Motor neuron (in vitro differentiated cells): ENCODE data around the gene DOCK2. TPM values are rescaled to one million over a fixed set of nuclear protein-coding genes. Genes with fewer than 3 reads are reported as not detected.

Source experiments
- ATAC-seq, 8 experiments: fragments of 200-7000 bp; cut with Tn5 transposase; replicated peaks in 6 of 8; 2 replicates each; pipeline ENCODE4 v1.8.0; 2021; ENCODE audit warnings: mild to moderate bottlenecking in 8 of 8, moderate library complexity in 8 of 8
- H3K27ac ChIP-seq, 2 donors: fragments of 250-450 bp; sonication (Bioruptor Pico); 2 replicates each; pipeline ENCODE4 v1.9.0; 2021; ENCODE audit warnings: antibody characterized with exemption in 2 of 2, mild to moderate bottlenecking in 2 of 2, moderate library complexity in 1 of 2
- H3K4me1 ChIP-seq, 2 donors: fragments of 250-450 bp; sonication (Bioruptor Pico); replicated peaks in 1 of 2; 2 replicates each; pipeline ENCODE4 v1.6.1; 2021; ENCODE audit warnings: antibody characterized with exemption in 2 of 2, mild to moderate bottlenecking in 2 of 2, moderate library complexity in 1 of 2
- H3K4me3 ChIP-seq, 5 donors: fragments of 250-450 bp; sonication (Bioruptor Pico); 2 replicates each; pipeline ENCODE4 v1.9.0; 2021; ENCODE audit warnings: antibody characterized with exemption in 5 of 5, mild to moderate bottlenecking in 5 of 5, moderate library complexity in 4 of 5
- WGBS, 10 experiments: fragments of 450-650 bp; shearing (Covaris generic); methylation state at CpG; one replicate each; pipeline ENCODE4 v1.0.0; 2022; 5-methylcytosine and 5-hydroxymethylcytosine counted together
- in situ Hi-C, 9 experiments: fragments of 400-800 bp; cut with MboI; loops; one replicate each; pipeline ENCODE4 v1.15.0; 2021; ENCODE audit warnings: low sequenced_read_pairs in 9 of 9, low pct_unique_long_range_greater_than_20kb in 2 of 9; ENCODE audit not compliant: unreplicated experiment in 9 of 9
- total RNA-seq, 8 experiments: library from RNA; unstranded; fragments of 300-600 nt; gene quantifications; 2 replicates each; pipeline versions ENCODE4 v1.2.3 to v1.2.4, GENCODE V29; 2022

Gene DOCK2
- total RNA-seq, 8 experiments from 2014 or later = 0.18 to 105 (median 0.89) TPM

DNA sequence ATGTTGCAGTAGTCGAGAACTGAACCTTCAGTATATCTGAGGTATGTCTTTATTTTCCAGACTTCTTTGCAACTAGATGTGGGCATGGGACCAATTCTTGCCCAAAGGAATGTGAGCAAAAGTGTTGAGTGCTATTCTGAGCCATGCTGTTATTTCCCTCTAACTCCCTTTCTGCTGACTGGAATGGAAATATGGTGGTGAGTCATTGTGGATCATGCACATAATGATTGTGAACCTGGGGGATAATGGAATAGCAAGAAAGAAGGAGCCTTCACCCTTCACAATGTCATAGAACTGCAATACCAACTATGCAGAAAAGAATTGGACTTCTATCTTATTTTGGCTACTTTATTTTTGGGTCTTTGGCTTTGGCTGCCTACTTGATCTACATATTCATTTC is 10.3 kb upstream of the DOCK2 start:
- no peak overlapping the region for H3K27ac ChIP-seq
- peak in 4 of 8 experiments; percentile 30 to 95 (median 72) for ATAC-seq
- in situ Hi-C loops = no loop called here
- WGBS, 10 experiments = 20 to 86% (median 78%) methylated on average over 1 of the region's 1 CpG; no CpG with 5 or more reads in 4 of the 10 experiments
- H3K4me1 ChIP-seq = no peaks in the 10 kb centered on the region
- H3K4me3 ChIP-seq = no peak overlapping the region

GRCh38 chr5:169627551-169627950 is 9.5 kb upstream of the DOCK2 start:
- no peak overlapping the region for H3K4me3 ChIP-seq
- no peak for ATAC-seq
- WGBS, 10 experiments = 65 to 90% (median 80%) methylated on average over 1 to 3 of the region's 3 CpGs; no CpG with 5 or more reads in 4 of the 10 experiments
- H3K27ac ChIP-seq = no peak overlapping the region
- in situ Hi-C loops = no loop called here
- H3K4me1 ChIP-seq = no peaks in the 10 kb centered on the region

DNA sequence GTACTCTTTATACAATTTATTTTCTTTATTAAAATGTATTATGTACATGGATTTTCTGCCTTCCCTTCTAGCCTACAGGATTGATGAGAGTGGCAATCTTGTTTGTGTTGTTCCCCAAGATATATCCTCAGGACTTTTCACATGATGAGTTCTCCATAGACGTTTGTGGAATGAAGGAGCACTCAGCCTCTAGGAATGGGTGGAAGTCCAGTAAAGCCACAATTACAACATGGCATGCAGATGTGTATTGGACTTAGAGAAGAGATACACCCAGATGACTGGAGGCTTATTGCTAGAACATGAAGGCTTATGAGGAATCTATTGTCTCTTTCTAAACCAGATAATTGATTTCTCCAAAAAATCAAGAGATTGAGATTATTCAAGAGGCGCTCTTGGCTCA is 8.2 kb upstream of the DOCK2 start:
- H3K4me1 ChIP-seq = no peaks in the 10 kb centered on the region
- ATAC-seq = peak in 2 of 8 experiments; percentile 49 to 68
- in situ Hi-C loops = no loop called here
- H3K27ac ChIP-seq = no peak overlapping the region
- H3K4me3 ChIP-seq = no peak overlapping the region
- 67 to 100% (median 83%) methylated on average over 1 to 2 of the region's 2 CpGs; no CpG with 5 or more reads in 1 of the 10 experiments for WGBS, 10 experiments

- WGBS, 10 experiments = 33 to 100% (median 73%) methylated on average over 1 to 4 of the region's 6 CpGs; no CpG with 5 or more reads in 4 of the 10 experiments
- Histone ChIP-seq H3K27ac (no peak overlapping the region), H3K4me3 (no peak overlapping the region), H3K4me1 (no peaks in the 10 kb centered on the region)
- in situ Hi-C loops = no loop called here
- peak in 2 of 8 experiments; percentile 14 to 80 for ATAC-seq
These were observed 7.1 kb upstream of the DOCK2 start for GRCh38 chr5:169629847-169630548.

- peak in 2 of 8 experiments; percentile 16 to 18 for ATAC-seq
- 40 to 90% (median 74%) methylated on average over 2 to 4 of the region's 4 CpGs; no CpG with 5 or more reads in 4 of the 10 experiments for WGBS, 10 experiments
- in situ Hi-C loops = no loop called here
- Histone ChIP-seq H3K4me1 (no peaks in the 10 kb centered on the region), H3K27ac (no peak overlapping the region), H3K4me3 (no peak overlapping the region)
These were observed 5.7 kb upstream of the DOCK2 start for GRCh38 chr5:169631360-169631759.

GRCh38 chr5:169632946-169633345 is 4.1 kb upstream of the DOCK2 start:
- Histone ChIP-seq H3K4me1 (no peaks in the 10 kb centered on the region), H3K4me3 (no peak overlapping the region), H3K27ac (no peak overlapping the region)
- no peak for ATAC-seq
- in situ Hi-C loops = no loop called here
- 11 to 86% (median 78%) methylated on average over 1 of the region's 1 CpG; no CpG with 5 or more reads in 5 of the 10 experiments for WGBS, 10 experiments

GRCh38 chr5:169634606-169635005 is 2.5 kb upstream of the DOCK2 start:
- in situ Hi-C loops = no loop called here
- WGBS, 10 experiments = 22 to 83% (median 62%) methylated on average over 1 of the region's 1 CpG
- H3K4me1 ChIP-seq = no peaks in the 10 kb centered on the region
- H3K4me3 ChIP-seq = no peak overlapping the region
- H3K27ac ChIP-seq = no peak overlapping the region
- ATAC-seq = no peak

DNA sequence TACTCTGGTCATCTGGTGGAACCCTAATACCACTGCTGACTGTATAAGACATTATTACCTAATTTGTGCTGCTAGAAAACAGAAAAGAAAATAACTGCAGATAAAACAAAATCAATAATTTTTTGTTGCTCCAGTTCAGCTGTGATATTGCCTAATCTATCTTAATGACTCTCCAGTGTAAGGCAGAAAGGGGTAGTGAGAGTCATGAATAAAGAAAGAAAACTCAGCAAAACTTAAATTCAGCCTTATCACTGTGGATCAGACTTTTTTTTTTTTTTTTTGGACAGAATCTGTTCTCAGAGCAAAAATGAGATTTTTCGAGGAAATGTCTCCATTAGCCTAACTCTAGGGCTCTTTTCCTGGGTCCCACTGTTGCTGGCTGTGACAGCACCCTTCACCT is 1.1 kb upstream of the DOCK2 start:
- WGBS, 10 experiments = 57 to 100% (median 85%) methylated on average over 1 of the region's 1 CpG; no CpG with 5 or more reads in 2 of the 10 experiments
- Histone ChIP-seq H3K27ac (no peak overlapping the region), H3K4me3 (no peak overlapping the region), H3K4me1 (no peaks in the 10 kb centered on the region)
- in situ Hi-C loops = no loop called here
- no peak for ATAC-seq

- WGBS, 10 experiments = 45 to 85% (median 75%) methylated on average over 4 to 21 of the region's 23 CpGs; no CpG with 5 or more reads in 1 of the 10 experiments
- no peaks in the 10 kb centered on the region for H3K4me1 ChIP-seq
- in situ Hi-C loops = no loop called here
These were observed 494 bp upstream of the DOCK2 start for GRCh38 chr5:169636477-169637084.

DNA sequence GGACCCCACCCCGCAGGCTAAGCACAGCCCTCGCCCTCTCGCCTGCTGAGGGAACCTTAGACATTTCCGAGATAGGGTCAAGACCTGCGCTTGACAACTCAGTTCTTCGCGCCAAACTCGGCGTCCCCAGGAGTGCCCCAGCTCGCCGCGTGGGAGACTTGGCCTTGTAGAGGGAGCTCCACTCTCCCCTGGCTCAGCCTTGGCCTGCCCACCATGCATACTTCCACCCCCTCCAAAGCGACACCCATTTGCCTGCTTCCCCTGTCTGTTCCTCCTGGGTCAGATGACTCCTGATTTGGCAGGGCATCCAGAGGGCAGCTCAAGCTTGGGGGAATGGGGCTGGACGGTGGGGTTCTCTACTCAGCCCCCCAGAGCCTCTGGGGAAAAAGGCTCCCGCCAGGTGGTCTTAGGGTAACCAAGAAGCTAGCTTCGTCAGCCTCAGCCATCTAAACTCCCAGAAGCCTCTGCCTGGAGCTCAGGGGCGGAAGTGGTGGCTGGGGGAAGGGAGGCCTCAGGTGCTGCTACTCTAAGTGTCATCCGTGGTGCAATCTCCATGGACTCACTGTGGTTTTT is 560 bp downstream of the DOCK2 start:
- in situ Hi-C loops = no loop called here
- ATAC-seq = no peak
- Histone ChIP-seq H3K27ac (no peak overlapping the region), H3K4me1 (no peaks in the 10 kb centered on the region), H3K4me3 (no peak overlapping the region)
- WGBS, 10 experiments = 22 to 80% (median 75%) methylated on average over 2 to 9 of the region's 18 CpGs; no CpG with 5 or more reads in 6 of the 10 experiments

More at GRCh38 chr5:169636477-169637084, 494 bp upstream of the DOCK2 start:
- no peak for ATAC-seq
- Histone ChIP-seq H3K4me3 (no peak overlapping the region), H3K27ac (no peak overlapping the region)

GRCh38 chr5:169641253-169641652 is 4.2 kb downstream of the DOCK2 start:
- ATAC-seq = peak in 3 of 8 experiments; percentile 18 to 49 (median 26)
- WGBS, 10 experiments = 0 to 72% (median 44%) methylated on average over 1 to 6 of the region's 6 CpGs; no CpG with 5 or more reads in 1 of the 10 experiments
- in situ Hi-C loops = no loop called here
- Histone ChIP-seq H3K4me3 (no peak overlapping the region), H3K4me1 (no peaks in the 10 kb centered on the region), H3K27ac (no peak overlapping the region)

GRCh38 chr5:169646856-169647255 is 9.8 kb downstream of the DOCK2 start:
- Histone ChIP-seq H3K4me3 (no peak overlapping the region), H3K4me1 (peaks cover 8 to 11% of the 10 kb centered on the region in 2 donors), H3K27ac (no peak overlapping the region)
- in situ Hi-C loops = no loop called here
- WGBS, 10 experiments = 17 to 100% (median 80%) methylated on average over 1 to 2 of the region's 3 CpGs; no CpG with 5 or more reads in 3 of the 10 experiments
- ATAC-seq = no peak

- Histone ChIP-seq H3K27ac (no peak overlapping the region), H3K4me3 (no peak overlapping the region), H3K4me1 (peaks cover 8 to 11% of the 10 kb centered on the region in 2 donors)
- in situ Hi-C loops = no loop called here
- WGBS, 10 experiments = 0 to 20% methylated on average over 1 of the region's 1 CpG; no CpG with 5 or more reads in 8 of the 10 experiments
- ATAC-seq = no peak
These were observed 10.5 kb downstream of the DOCK2 start for GRCh38 chr5:169647566-169647965.
